GM12878 (cell line): ENCODE measurements around the gene MTHFR. TPM values are rescaled to one million over a fixed set of nuclear protein-coding genes. Genes with fewer than 3 reads are reported as not detected.

Source experiments
- ATAC-seq: fragments of 200-7000 bp; cut with Tn5 transposase; 3 replicates; pipeline ENCODE4 v1.9.1; 2020; ENCODE audit warnings: mild to moderate bottlenecking, moderate library complexity
- BruUV-seq: library from RNA; stranded (reverse); fragments of 400-500 nt; replicated peaks from 2 replicates; lab custom pipeline; 2021; lab: Mats Ljungman, UMichigan
- CTCF ChIA-PET: fragments of 300-600 bp; sonication (Branson Sonifier 250); formaldehyde crosslinking; extraction: SDS; loops from one replicate; lab custom pipeline; 2021; ENCODE audit warnings: inconsistent platforms; lab: Yijun Ruan, JAX
- POLR2A ChIA-PET: fragments of 350-600 bp; formaldehyde crosslinking; extraction: SDS; loops from one replicate; lab custom pipeline; 2021; ENCODE audit warnings: inconsistent platforms; lab: Charles Lee
- RAD21 ChIA-PET: fragments of 300-600 bp; sonication (Branson Sonifier 250); formaldehyde crosslinking; loops from one replicate; lab custom pipeline; 2023; ENCODE audit warnings: antibody characterized with exemption; ENCODE audit not compliant: unreplicated experiment; lab: Charles Lee
- SMC1A ChIA-PET: fragments of 300-600 bp; sonication (Branson Sonifier 250); formaldehyde crosslinking; loops from one replicate; lab custom pipeline; 2023; ENCODE audit not compliant: unreplicated experiment, uncharacterized antibody; lab: Charles Lee
- DNase-seq: peaks from one replicate; pipeline ENCODE4 v3.0.0-alpha.2; 2011; ENCODE audit warnings: low read depth, low spot score
- FAIRE-seq: peaks from 3 replicates; lab custom pipeline; 2011; peaks lifted over from hg19 to GRCh38; lab: Jason Lieb, UNC
- H2AFZ ChIP-seq: 2 replicates; pipeline ENCODE4 v1.6.0; 2011; ENCODE audit warnings: low read depth, low read length, control low read depth; ENCODE audit not compliant: control insufficient read depth
- H3K27ac ChIP-seq: 2 replicates; pipeline ENCODE4 v1.5.1; 2011; ENCODE audit warnings: control low read depth; ENCODE audit not compliant: control insufficient read depth, insufficient read depth
- H3K27me3 ChIP-seq, 2 experiments: replicated peaks in 1 of 2; 2 replicates each; pipeline versions ENCODE4 v1.6.0 to v1.6.1; 2011; ENCODE audit warnings: low read length in 1 of 2; ENCODE audit not compliant: control insufficient read depth in 2 of 2, insufficient read depth in 2 of 2
- H3K36me3 ChIP-seq, 2 experiments: 2 replicates each; pipeline ENCODE4 v1.5.1; 2011; ENCODE audit warnings: low read length in 1 of 2; ENCODE audit not compliant: control insufficient read depth in 2 of 2, insufficient read depth in 2 of 2
- H3K4me1 ChIP-seq: 2 replicates; pipeline ENCODE4 v1.6.1; 2011; ENCODE audit warnings: mild to moderate bottlenecking, low read length, moderate library complexity, mixed read lengths; ENCODE audit not compliant: control insufficient read depth, insufficient read depth
- H3K4me2 ChIP-seq: 2 replicates; pipeline ENCODE4 v1.6.0; 2011; ENCODE audit warnings: control low read depth; ENCODE audit not compliant: control insufficient read depth, insufficient read depth
- H3K4me3 ChIP-seq: fragments of 200-600 bp; sonication (generic); 2 replicates; pipeline ENCODE4 v1.5.1; 2016
- H3K79me2 ChIP-seq: 2 replicates; pipeline ENCODE4 v1.6.0; 2011; ENCODE audit warnings: low read length; ENCODE audit not compliant: control insufficient read depth, insufficient read depth
- H3K9ac ChIP-seq: 2 replicates; pipeline ENCODE4 v1.8.0; 2011; ENCODE audit warnings: low read length, control low read depth, mixed read lengths; ENCODE audit not compliant: control insufficient read depth, insufficient read depth
- H3K9me3 ChIP-seq: replicated peaks from 3 replicates; pipeline ENCODE4 v1.5.1; 2011; ENCODE audit warnings: mild to moderate bottlenecking, low read length; ENCODE audit not compliant: control insufficient read depth, insufficient read depth
- H4K20me1 ChIP-seq: 2 replicates; pipeline ENCODE4 v1.6.0; 2011; ENCODE audit not compliant: control insufficient read depth, insufficient read depth
- BHLHE40 ChIP-seq, 2 experiments: fragments of 450-650 bp in 1 of 2; IDR thresholded peaks; 2 replicates each; pipeline ENCODE4 v1.6.1; 2011 to 2017; ENCODE audit warnings: low read depth in 2 of 2, borderline replicate concordance in 1 of 2, improper control_type of control experiment in 1 of 2, low read length in 1 of 2, mild to moderate bottlenecking in 1 of 2
- IRF5 ChIP-seq: fragments of 450-650 bp; IDR thresholded peaks from 2 replicates; pipeline ENCODE4 v1.6.1; 2017; ENCODE audit warnings: borderline replicate concordance
- RCOR1 ChIP-seq: conservative IDR thresholded peaks from 2 replicates; pipeline ENCODE4 v1.6.1; 2012; ENCODE audit warnings: low read depth, low read length, improper control_type of control experiment
- RFX5 ChIP-seq: IDR thresholded peaks from 2 replicates; pipeline ENCODE4 v1.6.1; 2011; ENCODE audit warnings: low read depth, low read length, improper control_type of control experiment
- TBL1XR1 ChIP-seq: IDR thresholded peaks from 2 replicates; pipeline ENCODE4 v1.6.1; 2012; ENCODE audit warnings: low read depth, low read length, improper control_type of control experiment
- WGBS: methylation state at CpG from one replicate; pipeline ENCODE4 v1.1.6; 2016; ENCODE audit warnings: low lambda C conversion rate; ENCODE audit not compliant: insufficient replicate concordance, insufficient coverage; ENCODE audit errors: missing lambda C conversion rate; 5-methylcytosine and 5-hydroxymethylcytosine counted together
- in situ Hi-C: fragments of 300-500 bp; cut with MboI; formaldehyde crosslinking; loops from 9 replicates; pipeline ENCODE4 v1.14.3; 2018; ENCODE audit warnings: mixed read lengths
- intact Hi-C: fragments of 100-400 bp; cut with micrococcal nuclease; formaldehyde crosslinking; loops from one replicate; pipeline ENCODE4 v1.14.2; 2022; ENCODE audit not compliant: unreplicated experiment
- polyA plus RNA-seq, 11 experiments: library from polyadenylated mRNA; depleted of rRNA in 4 of 11; unstranded in 6 of 11; stranded (reverse) in 5 of 11; fragments of >200 nt; fragmentation: Nextera tagmentation in 4 of 11; fragmentation: Illumina TruSeq in 1 of 11; extraction: Ambion mirVana in 4 of 11; extraction: Trizol in 1 of 11; gene quantifications; 1 replicate in 1 of 11; 2 replicates in 10 of 11; pipeline versions ENCODE4 v1.2.1 to v1.2.3, GENCODE V29; 2011 to 2016; ENCODE audit warnings: inconsistent platforms in 2 of 11, missing spikeins in 2 of 11, low read depth in 1 of 11
- total RNA-seq, 4 experiments: library from RNA; depleted of rRNA in 3 of 4; stranded (reverse); fragments of >200 nt in 3 of 4; fragmentation: Illumina TruSeq in 1 of 4; extraction: Trizol in 1 of 4; gene quantifications; 2 replicates each; pipeline versions ENCODE4 v1.2.1 to v1.2.3, GENCODE V29; 2013 to 2021

MTHFR gene
- total and polyA plus RNA-seq, 10 of the 15 experiments (the other 5 are each of a cell fraction or from before 2014, with no cell fraction given), result 1.0 to 16.8 (median 9.4) TPM

DNA sequence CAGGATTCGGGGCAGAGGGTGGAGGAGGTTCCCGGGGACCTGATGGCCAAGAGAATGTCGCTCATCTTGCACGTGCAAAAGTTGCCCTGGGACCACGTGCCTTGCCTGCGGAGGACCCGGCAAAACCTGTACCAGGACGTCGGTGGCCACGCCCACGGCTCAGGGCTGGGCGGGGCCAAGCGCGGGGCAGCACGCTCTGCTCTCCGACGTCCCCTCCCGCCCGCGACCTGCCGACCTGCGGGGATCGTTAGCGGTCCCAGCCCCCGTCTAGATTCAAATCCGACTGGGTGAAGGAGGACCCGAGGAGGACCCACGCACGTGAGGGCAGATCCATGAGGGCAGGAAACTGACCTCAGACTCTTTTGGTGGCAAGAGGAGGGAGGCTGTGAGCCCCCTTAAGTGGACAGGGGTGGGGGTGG is 43.8 kb downstream of the MTHFR start, which contains the start of gene C1orf167:
Gene C1orf167, plus strand, starts transcription at position 206 of the 419 bp plus-strand sequence. CDS start 2,208 bp downstream, outside the sequence.
- no peak within 1 kb of the TSS for H3K4me3 ChIP-seq
- H3K27me3 ChIP-seq, result no peaks in the 10 kb centered on the region; a peak in 1 of 4 replicates
- FAIRE-seq (no peak), ATAC-seq (peak; percentile 62), DNase-seq (no peak)
- in situ Hi-C loops, result no loop called here
- SMC1A ChIA-PET, result no interaction called here
- no peaks in the 10 kb centered on the region for H3K36me3 ChIP-seq
- H3K79me2 ChIP-seq, result no peaks in the 10 kb centered on the region
- no peaks in the 10 kb centered on the region for H3K4me1 ChIP-seq
- intact Hi-C loops, result no loop called here
- H3K9me3 ChIP-seq, result no peaks in the 10 kb centered on the region; the same call in 2 of the 3 replicates
- H3K27ac ChIP-seq, result no peak within 1 kb of the TSS
- POLR2A ChIA-PET, result no interaction called here
- CTCF ChIA-PET, result no interaction called here
- no peak for TF ChIP-seq TBL1XR1
- 0 out of 4 replicates have a peak, but pooled peaks of 1 of the 2 experiments have one; percentile 9 for TF ChIP-seq BHLHE40 (IDR thresholded peaks at IDR 0.05; ENCODE audit: borderline replicate concordance in 1 of 2, low read depth in 2 of 2, low read length in 1 of 2)
- RAD21 ChIA-PET, result no interaction called here
- no peak within 1 kb of the TSS for H3K9ac ChIP-seq
- WGBS, result 10% methylated on average over 25 of the region's 29 CpGs
- H2AFZ ChIP-seq, result no peak within 1 kb of the TSS
- H4K20me1 ChIP-seq, result no peaks in the 10 kb centered on the region
- H3K4me2 ChIP-seq, result no peak within 1 kb of the TSS
- no TSS peak for BruUV-seq

DNA sequence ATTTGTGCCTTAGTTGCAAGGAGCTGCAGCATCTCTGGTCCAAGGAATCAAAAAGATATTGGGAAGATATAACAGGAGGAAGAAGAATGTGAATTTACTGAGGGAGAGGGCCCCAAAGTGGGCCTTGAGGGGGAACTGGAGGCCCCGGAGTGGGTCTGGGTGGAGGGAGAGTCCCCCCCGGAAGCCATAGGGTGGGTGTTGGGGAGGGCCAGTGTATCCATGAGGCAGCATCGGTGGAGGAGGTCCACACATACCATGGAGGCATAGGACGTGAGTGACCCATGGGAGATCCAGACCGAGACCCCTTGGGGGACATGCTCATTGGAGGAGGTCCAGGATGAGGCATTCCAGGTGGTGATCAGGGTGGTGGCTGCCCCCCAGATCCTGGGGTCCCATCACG is 44.5 kb downstream of the MTHFR start:
- BruUV-seq, result no TSS peak
- RAD21 ChIA-PET, result no interaction called here
- Histone ChIP-seq H3K36me3 (no peaks in the 10 kb centered on the region), H2AFZ (no peak overlapping the region), H3K9ac (no peak overlapping the region), H3K27ac (no peak overlapping the region), H4K20me1 (no peaks in the 10 kb centered on the region), H3K79me2 (no peaks in the 10 kb centered on the region), H3K4me3 (no peak overlapping the region), H3K4me2 (no peak overlapping the region), H3K27me3 (no peaks in the 10 kb centered on the region; a peak in 1 of 4 replicates), H3K9me3 (no peaks in the 10 kb centered on the region; the same call in 2 of the 3 replicates), H3K4me1 (no peaks in the 10 kb centered on the region)
- CTCF ChIA-PET, result no interaction called here
- intact Hi-C loops (no loop called here), in situ Hi-C loops (no loop called here)
- POLR2A ChIA-PET, result no interaction called here
- SMC1A ChIA-PET, result no interaction called here
- WGBS, result 28% methylated on average over 6 of the region's 6 CpGs
- ATAC-seq (no peak), FAIRE-seq (no peak), DNase-seq (no peak)
- TF ChIP-seq RFX5 (no peak), IRF5 (no peak), RCOR1 (no peak)
